ENCODE measurements around the gene FUT7.
"Not testable (repeated sequence)": the region's sequence is repeated elsewhere in the genome, so short reads cannot be mapped to it uniquely, and the experiment has no call there.

FUT7 gene

DNA sequence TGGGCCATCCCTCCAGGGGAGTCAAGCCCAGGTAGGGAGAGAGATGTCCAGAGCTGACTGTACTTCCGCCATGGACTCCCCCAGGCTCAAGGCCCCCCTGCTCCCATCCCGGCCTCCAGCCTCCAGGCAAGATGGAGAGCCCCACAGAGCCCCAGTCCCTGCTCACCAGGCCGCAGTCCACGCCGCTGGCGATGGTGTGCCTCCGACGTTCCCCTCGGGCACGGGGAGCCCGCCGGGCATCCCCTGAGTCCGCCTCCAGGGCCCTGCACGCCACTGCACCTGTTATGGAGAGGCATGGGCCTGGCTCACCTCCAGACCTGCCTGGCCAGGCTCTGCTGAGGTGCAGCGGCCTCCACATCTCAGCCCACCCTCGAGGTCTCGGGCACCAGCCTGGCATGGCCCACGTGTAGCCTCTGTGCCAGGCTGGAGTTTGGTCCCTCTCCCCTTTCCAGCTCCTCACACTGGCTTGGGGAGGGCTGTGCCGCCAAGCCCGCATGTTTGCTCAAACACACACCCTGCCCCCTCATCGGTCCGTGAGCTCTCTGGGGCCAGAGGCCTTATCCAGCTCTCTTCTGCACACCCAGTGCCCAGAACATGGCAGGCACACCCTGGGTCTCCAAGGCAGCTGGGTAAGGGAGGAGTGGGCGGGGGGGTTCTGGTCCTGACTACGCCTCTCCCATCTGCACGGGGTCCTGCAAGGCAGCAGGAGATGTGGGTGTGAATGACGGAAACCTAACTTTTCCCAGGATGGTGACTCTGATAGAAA lies 34.4 kb upstream of the FUT7 start:
- DNase-seq: no peak

- no peak for DNase-seq
Observed at GRCh38 chr9:137065336-137065967, 33.6 kb upstream of the FUT7 start.

DNA sequence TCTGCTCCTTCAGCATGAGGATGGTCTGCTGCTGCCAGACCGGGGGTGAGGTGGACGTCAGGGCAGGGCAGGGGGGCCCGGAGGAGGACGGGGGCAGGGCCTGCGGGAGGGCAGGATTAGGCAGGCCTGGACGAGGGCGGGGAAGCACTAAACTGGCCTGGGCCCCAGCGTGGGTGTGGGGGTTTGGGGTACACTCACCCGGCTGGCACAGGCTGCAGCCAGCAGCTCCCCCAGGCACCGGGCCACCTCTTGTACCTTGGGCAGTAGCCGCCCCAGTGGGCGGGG lies 32.9 kb upstream of the FUT7 start:
- no peak for DNase-seq

DNA sequence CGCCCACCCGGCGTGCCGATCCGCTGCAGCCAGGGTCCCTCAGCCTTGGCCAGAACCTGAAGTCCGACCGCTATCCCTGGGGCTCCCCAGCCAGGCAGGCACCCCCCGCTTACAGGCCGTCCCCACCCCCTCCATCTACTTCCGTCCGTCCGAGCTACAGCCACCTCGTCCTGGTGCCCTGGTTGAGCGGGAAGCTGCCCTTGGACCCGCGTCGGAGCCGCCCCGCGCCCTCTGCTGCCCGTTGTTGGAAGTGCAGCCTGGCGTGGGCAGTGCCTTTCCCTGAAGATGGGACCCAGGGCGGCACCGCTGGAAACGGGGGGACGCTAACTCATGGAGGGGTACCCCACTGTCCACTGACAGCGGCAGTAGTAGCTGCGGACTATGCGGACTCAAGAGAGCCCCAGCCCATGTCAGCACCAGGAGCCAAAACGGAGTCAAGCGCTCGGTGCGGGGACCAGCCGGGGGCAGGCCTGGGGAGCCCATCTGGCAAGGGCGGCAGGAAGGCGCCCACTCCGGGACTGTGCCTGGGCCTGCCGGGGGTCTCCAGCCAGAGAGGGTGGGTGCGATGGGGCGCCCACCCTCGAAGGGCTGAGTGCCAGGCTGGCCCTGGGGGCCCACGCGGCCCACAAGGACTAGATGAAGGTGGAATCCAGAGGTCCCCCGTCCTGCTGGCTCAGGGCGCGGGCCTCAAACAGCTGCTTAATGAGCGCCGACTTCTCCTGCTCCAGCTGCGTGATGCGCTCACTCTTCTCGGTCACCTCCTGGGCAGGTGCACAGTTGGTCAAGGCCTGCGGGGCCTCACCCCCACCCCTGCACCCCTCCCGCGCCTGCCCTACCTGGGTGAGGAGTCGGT lies 32.4 kb upstream of the FUT7 start:
- peak; percentile 29 for DNase-seq

GRCh38 chr9:137063311-137064026 lies 31.6 kb upstream of the FUT7 start:
- DNase-seq: no peak

DNA sequence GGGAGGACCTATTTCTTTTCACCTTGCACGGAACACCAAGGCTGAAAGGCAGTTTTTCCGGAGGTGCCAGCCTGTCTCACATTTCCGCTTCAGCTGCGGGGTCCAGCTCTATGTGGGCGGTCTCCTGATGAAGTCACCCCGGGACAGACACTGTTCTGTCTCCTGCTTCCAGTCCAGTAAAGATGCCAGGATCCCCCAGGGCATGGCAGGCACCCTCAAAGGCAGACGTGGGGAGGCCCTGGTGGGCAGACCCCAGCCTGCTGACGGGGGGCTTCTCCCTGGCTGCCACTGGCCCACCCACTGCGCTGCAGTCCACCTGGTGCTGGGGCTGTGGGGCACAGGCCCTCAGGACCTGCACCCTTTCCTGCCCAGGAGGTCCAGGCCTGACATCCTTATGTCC lies 30.9 kb upstream of the FUT7 start:
- not testable (repeated sequence) for DNase-seq

GRCh38 chr9:137062384-137062783 lies 30.5 kb upstream of the FUT7 start:
- no peak for DNase-seq

DNA sequence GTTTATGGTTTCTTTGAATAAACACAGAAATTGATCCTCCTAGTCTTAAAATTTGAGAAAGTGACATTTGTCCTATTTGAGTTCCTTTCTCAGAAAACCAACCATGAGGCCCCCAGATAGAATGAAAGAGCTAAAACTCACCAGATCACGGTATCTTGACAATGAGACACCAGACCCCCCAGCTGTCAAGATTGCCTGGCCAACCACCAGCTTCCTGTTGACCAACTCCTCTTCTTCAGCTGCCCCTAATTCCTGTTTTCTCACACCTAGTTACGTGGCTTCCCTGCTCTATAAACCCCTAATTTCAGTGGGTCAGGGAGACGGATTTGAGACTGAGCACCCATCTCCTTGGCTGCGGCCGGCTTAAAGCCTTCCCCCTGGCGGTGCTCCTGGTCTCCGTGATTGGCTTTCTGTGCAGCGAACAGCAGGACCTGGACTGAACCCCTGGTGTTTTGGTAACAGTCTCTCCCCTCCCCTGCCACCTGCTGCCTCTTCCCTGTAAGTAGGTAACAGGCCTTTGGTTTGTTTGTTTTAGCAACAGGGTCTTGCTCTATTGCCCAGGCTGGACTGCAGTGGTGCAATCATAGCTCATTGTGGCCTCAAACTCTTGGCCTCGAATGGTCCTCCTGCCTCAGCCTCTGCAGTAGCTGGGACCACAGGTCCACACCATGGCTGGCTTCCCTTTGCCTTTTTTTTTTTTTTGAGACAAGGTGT lies 26.8 kb upstream of the FUT7 start:
- no peak for DNase-seq

DNA sequence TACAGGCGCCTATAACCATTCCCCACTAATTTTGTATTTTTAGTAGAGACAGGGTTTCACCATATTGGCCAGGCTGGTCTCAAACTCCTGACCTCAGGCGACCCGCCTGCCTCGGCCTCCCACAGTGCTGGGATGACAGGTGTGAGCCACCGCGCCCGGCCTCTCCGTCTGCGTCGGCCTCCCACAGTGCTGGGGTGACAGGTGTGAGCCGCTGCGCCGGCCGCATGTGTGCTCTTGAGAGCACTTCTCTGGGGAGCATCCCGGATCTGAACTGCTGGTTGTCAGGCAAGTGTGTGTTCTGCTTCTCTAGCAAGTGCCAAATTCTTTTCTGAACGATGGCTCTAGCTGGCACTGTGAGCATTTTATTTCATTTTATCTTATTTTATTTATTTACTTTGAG lies 25.7 kb upstream of the FUT7 start:
- no peak for DNase-seq

- no peak for DNase-seq
Observed at GRCh38 chr9:137056739-137057415, 25.0 kb upstream of the FUT7 start.

DNA sequence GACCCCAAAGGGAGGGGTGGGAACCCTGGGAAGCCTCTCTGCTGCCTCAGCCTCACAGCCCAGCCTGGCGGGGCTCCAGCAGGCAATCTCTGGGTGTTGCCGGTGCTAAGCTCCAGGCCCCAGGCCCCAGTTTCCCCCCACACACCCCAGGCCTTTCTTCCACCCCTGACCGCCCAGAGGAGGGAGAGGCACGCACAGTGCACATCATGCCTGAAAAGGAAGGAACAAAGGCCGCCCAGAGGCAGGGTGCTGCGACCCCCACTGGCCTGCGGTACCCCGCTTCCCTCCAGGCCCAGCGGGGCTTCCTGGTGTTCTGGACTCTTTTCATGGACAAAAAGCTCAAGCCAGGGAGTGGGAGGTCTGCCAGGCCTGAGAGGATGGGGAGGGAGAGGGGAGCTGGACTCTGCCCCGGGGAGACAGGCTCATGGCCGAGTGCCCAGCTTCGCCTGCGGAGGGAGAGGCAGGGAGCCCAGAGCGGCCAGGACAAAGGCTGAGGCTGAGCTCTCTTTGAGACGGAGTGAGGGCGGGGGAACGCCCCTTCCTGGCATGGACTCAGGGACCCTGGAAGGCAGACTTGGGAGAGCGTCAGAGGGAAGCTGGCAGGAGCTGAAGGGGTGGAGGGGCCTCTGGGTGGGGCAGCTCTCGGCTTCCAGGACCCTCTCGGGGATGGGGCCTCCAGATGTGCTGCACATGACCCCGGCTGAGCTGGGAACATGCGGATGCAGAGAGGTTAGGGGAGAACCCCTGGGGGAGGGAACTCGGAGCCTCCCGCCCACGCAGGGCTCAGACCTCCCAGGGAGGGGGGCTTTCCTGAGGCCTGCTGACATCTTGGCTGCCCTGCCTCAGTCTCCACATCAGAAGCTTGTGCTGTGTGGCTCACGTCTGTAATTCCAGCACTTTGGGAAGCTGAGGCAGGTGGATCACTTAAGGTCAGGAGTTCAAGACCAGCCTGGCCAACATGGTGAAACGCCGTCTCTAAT lies 23.8 kb upstream of the FUT7 start:
- no peak for DNase-seq

DNA sequence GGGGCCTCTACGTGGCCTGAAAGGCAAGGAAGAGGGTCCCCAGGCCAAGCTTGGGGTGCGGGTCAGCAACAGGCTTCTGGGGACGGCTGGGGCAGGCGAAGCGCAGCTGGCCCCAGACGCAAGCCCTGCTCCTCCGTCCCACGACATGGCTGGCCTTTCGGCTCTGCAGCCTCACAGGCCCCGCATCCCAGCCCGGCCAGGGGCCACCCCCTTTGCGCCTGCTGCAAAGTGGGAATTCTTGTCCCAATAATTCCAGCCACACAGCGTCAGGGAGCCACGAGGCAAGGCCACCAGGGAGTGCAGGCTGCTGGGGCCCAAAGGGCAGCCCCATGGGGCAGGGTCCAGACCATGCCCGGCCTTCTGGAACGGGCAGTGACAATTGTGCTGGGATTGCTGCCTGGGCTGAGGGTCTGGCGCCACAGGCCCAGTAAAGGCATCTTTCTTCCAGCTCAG lies 23.1 kb upstream of the FUT7 start:
- no peak for DNase-seq

- DNase-seq: peak; percentile 36
Observed at GRCh38 chr9:137053944-137054931, 22.4 kb upstream of the FUT7 start, which contains the start of gene ENTPD2. ENTPD2 (minus strand) TSS chr9:137054061; CDS start chr9:137053997, 64 bp downstream.

DNA sequence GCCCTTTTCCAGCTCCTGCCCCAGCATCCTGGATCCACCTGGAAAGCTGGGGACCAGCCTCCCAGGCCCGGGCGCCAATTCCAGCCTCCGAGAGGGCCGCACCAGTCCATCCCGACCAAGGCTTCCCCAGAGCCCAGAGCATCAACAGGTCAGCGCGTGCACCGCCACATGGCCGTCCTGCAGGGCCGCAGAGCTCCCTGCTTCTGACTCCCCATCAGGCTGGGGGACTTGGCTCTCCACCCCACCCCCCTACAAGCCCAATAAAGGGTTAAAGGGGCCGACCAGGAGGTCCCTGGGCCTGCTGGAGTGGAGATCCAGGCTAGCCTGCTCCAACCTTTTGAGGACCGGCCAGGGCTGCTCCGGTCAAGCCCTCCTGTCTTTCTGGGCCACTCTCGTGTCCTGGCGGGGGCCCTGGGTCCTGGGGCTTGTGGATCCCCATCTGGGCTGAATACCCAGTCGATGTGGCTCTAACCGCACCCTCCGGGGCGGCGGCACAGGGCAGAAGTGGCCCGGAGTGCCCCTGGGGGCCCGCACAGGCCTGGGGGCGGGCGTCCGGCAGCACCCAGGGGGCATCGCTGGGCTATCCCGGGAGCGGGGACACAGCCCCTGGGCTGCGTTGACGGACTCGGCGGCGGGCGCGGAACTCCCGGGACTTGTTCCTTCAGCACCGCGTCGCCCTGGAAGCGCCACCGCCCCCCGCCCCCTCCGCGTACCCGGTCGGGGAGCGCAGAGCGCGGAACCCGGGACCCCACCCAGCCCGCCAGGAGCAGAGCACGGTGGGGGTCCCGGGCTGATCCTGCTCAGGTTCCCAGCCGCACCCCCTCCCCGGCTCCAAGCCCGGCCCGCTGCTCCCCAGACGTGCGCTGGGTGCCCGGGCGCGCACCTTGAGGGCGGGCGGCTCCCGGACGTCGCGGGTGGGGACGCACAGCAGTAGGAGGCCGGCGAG lies 21.4 kb upstream of the FUT7 start:
- DNase-seq: no peak

GRCh38 chr9:137052293-137052692 lies 20.4 kb upstream of the FUT7 start:
- DNase-seq: no peak

DNA sequence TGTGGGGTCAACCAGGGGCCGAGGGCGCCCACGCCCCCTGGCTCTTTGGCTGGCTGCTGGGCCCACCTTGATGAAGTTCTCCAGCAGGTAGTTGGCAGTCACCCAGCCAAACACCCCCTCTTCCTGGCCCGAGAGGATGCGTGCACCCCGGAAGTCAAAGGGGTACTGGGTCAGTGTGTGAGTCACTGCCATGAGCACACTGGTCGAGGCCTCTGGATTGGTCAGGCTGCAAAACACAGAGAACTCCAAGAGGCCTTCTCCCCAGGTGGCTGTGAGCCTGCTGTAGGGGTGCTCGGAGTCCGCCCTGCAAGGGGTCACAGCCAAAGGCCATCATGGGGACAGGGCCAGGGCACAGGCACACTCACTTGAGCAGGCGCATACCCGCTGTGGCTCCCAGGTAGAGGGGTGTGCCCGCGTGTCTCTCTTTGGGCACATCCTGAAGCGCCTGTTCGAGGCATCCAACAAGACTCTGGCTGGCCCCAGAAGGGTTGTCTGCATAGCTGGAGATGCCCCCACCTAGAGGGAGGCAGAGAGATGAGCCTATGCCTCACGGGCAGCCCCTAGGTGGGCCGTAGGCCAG lies 19.3 kb upstream of the FUT7 start:
- no peak for DNase-seq

DNA sequence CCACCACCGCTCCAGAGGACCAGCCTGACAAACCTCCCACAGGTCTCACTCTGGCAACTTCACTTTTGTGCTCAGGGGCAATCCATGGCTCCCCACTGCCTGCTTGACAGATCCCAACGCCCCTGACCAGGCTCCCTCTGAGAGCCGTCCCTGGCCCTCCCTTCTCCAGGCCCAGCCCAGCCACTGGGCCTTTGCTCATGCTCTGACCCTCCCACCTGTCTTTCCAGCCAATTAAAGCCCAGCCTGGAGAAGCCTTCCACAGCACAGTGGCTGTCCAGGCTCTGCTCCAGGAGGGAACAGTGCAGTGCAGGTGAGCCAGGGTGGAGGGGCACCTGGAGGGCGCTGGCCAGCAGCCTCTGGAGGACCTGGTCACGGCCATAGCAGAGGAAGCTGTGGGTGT lies 18.7 kb upstream of the FUT7 start:
- DNase-seq: no peak
